ENCODE measurements around the gene UTS2B. TPM values are rescaled to one million over a fixed set of nuclear protein-coding genes. Genes with fewer than 3 reads are reported as not detected.

Gene UTS2B
- total RNA-seq, 2 experiments from 2014 or later, result not detected

DNA sequence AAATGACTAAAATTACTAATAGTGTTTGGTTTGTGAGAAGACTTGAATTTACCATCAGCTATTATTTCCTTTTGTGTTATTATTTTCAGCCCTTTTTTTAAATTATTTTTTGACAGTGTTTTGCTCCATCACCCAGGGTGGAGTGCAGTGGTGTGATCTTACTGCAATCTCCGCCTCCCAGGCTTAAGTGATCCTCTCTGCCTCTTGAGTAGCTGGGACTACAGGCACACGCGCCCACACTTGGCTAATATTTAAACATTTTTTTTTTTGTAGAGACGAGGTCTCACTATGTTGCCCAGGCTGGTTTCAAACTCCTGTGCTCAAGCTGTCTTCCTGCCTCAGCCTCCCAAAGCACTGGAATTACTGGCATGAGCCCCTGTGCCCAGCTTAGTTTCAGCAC lies 31.7 kb upstream of the UTS2B start:
- Histone ChIP-seq H3K27ac (ENCODE audit: low read depth in 1 of 2, low read length in 2 of 2) (no peak overlapping the region), H3K4me1 (ENCODE audit: insufficient read depth, low read length) (no peaks in the 10 kb centered on the region), H3K27me3 (ENCODE audit: control insufficient read depth in 1 of 2, insufficient read depth in 2 of 2, low read length in 2 of 2) (no peaks in the 10 kb centered on the region), H3K36me3 (ENCODE audit: insufficient read depth, low read length) (no peaks in the 10 kb centered on the region), H3K9me3 (ENCODE audit: control insufficient read depth in 1 of 2, insufficient read depth in 1 of 2, low read length in 2 of 2) (no peaks in the 10 kb centered on the region), H3K4me3 (ENCODE audit: low read length) (no peak overlapping the region)
- intact Hi-C loops (cut with DNase I, micrococcal nuclease), result no loop called here
- H3K4me3 Mint-ChIP-seq, result no peak overlapping the region
- ChIA-PET CTCF (no interaction called here), POLR2A (no interaction called here)
- DNase-seq, result no peak
- no peaks in the 10 kb centered on the region for H3K9me3 Mint-ChIP-seq
- no peak overlapping the region for H3K27ac Mint-ChIP-seq
- H3K27me3 Mint-ChIP-seq, result no peaks in the 10 kb centered on the region
- TF ChIP-seq, protein P1, sequence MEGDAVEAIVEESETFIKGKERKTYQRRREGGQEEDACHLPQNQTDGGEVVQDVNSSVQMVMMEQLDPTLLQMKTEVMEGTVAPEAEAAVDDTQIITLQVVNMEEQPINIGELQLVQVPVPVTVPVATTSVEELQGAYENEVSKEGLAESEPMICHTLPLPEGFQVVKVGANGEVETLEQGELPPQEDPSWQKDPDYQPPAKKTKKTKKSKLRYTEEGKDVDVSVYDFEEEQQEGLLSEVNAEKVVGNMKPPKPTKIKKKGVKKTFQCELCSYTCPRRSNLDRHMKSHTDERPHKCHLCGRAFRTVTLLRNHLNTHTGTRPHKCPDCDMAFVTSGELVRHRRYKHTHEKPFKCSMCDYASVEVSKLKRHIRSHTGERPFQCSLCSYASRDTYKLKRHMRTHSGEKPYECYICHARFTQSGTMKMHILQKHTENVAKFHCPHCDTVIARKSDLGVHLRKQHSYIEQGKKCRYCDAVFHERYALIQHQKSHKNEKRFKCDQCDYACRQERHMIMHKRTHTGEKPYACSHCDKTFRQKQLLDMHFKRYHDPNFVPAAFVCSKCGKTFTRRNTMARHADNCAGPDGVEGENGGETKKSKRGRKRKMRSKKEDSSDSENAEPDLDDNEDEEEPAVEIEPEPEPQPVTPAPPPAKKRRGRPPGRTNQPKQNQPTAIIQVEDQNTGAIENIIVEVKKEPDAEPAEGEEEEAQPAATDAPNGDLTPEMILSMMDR (IDR thresholded peaks at IDR 0.05), result no peak
- ATAC-seq (ENCODE audit: poor library complexity), result no peak
- peaks cover 17% of the 10 kb centered on the region for H3K36me3 Mint-ChIP-seq (ENCODE audit: low read depth)
- peaks cover 21% of the 10 kb centered on the region for H3K4me1 Mint-ChIP-seq (ENCODE audit: low read depth)

DNA sequence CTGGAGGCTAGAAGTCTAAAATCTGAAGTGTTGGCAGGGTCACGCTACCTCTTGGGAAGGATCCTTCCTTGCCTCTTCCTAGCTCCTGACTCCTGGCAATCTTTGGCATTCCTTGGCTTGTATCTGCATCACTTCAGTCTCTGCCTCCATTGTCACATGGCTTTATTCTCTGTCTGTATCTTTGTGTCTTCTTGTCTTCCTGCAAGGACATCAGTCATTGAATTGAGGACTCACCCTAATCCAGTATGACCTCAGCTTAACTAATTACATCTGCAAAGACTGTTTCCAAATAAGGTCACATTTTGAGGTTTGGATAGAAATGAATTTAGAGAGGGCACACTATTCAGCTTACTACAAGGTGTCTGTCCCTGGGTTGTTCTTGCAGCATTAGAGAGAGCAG lies 31.1 kb upstream of the UTS2B start:
- H3K27ac Mint-ChIP-seq, result no peak overlapping the region
- POLR2A ChIA-PET, result no interaction called here
- peaks cover 17% of the 10 kb centered on the region for H3K36me3 Mint-ChIP-seq (ENCODE audit: low read depth)
- DNase-seq (no peak), ATAC-seq (ENCODE audit: poor library complexity) (no peak)
- Histone ChIP-seq H3K9me3 (ENCODE audit: control insufficient read depth in 1 of 2, insufficient read depth in 1 of 2, low read length in 2 of 2) (no peaks in the 10 kb centered on the region), H3K4me3 (ENCODE audit: low read length) (no peak overlapping the region), H3K36me3 (ENCODE audit: insufficient read depth, low read length) (no peaks in the 10 kb centered on the region), H3K27ac (ENCODE audit: low read depth in 1 of 2, low read length in 2 of 2) (no peak overlapping the region), H3K4me1 (ENCODE audit: insufficient read depth, low read length) (no peaks in the 10 kb centered on the region), H3K27me3 (ENCODE audit: control insufficient read depth in 1 of 2, insufficient read depth in 2 of 2, low read length in 2 of 2) (no peaks in the 10 kb centered on the region)
- peaks cover 22% of the 10 kb centered on the region for H3K4me1 Mint-ChIP-seq (ENCODE audit: low read depth)
- intact Hi-C loops (cut with DNase I, micrococcal nuclease), result no loop called here
- H3K27me3 Mint-ChIP-seq, result no peaks in the 10 kb centered on the region
- no peak overlapping the region for H3K4me3 Mint-ChIP-seq
- no peaks in the 10 kb centered on the region for H3K9me3 Mint-ChIP-seq
- TF ChIP-seq, protein P1 (IDR thresholded peaks at IDR 0.05), result no peak
- CTCF ChIA-PET, result no interaction called here

DNA sequence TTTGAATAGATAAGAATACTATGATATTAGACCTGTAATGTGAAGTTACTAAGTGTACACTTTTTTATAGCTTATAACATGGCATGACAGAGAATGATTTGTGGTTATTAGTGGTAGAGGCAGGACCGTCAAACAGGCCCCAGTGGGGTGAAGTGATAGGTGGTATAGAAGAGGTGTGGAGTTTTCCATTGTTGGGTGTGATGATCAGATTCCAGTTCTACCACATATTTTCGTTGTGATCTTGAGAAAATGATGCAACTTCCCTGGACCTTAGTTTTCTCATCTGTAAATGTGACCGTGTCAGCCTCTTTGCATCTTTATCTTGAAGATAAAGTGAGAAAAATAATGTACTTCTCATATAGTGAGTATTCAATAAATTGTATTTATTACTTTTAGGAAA lies 30.3 kb upstream of the UTS2B start:
- H3K4me1 Mint-ChIP-seq (ENCODE audit: low read depth), result peaks cover 22% of the 10 kb centered on the region
- no peaks in the 10 kb centered on the region for H3K27me3 ChIP-seq (ENCODE audit: control insufficient read depth in 1 of 2, insufficient read depth in 2 of 2, low read length in 2 of 2)
- TF ChIP-seq, protein P1 (IDR thresholded peaks at IDR 0.05), result no peak
- no peak for ATAC-seq (ENCODE audit: poor library complexity)
- H3K27ac Mint-ChIP-seq, result no peak overlapping the region
- ChIA-PET CTCF (no interaction called here), POLR2A (no interaction called here)
- H3K4me3 ChIP-seq (ENCODE audit: low read length), result no peak overlapping the region
- H3K4me3 Mint-ChIP-seq, result no peak overlapping the region
- H3K36me3 ChIP-seq (ENCODE audit: insufficient read depth, low read length), result no peaks in the 10 kb centered on the region
- no peak for DNase-seq
- no peaks in the 10 kb centered on the region for H3K27me3 Mint-ChIP-seq
- H3K27ac ChIP-seq (ENCODE audit: low read depth in 1 of 2, low read length in 2 of 2), result no peak overlapping the region
- intact Hi-C loops (cut with DNase I, micrococcal nuclease), result no loop called here
- H3K36me3 Mint-ChIP-seq (ENCODE audit: low read depth), result peaks cover 17% of the 10 kb centered on the region
- no peaks in the 10 kb centered on the region for H3K9me3 Mint-ChIP-seq
- no peaks in the 10 kb centered on the region for H3K4me1 ChIP-seq (ENCODE audit: insufficient read depth, low read length)
- no peaks in the 10 kb centered on the region for H3K9me3 ChIP-seq (ENCODE audit: control insufficient read depth in 1 of 2, insufficient read depth in 1 of 2, low read length in 2 of 2)

Data from CD4-positive, alpha-beta T cell (primary cell).